SU-DHL-6 (cell line): Measurements from ENCODE around the gene PPT2.

Experiments used
- EZH2phosphoT487 ChIP-seq: fragments of 200-600 bp; sonication (generic), shearing (Covaris generic); conservative IDR thresholded peaks from 2 replicates; pipeline ENCODE4 v1.6.1; 2018; ENCODE audit warnings: mild to moderate bottlenecking, antibody characterized with exemption, low read length, moderate library complexity, mixed read lengths
- TF ChIP-seq, protein P1 (sequence below): fragments of 200-600 bp; sonication (generic); IDR thresholded peaks from one replicate; pipeline ENCODE4 v1.5.1; 2017; ENCODE audit warnings: antibody characterized with exemption, mild to moderate bottlenecking, low read length, moderate library complexity; ENCODE audit not compliant: insufficient read depth, poor library complexity, severe bottlenecking

DNA sequence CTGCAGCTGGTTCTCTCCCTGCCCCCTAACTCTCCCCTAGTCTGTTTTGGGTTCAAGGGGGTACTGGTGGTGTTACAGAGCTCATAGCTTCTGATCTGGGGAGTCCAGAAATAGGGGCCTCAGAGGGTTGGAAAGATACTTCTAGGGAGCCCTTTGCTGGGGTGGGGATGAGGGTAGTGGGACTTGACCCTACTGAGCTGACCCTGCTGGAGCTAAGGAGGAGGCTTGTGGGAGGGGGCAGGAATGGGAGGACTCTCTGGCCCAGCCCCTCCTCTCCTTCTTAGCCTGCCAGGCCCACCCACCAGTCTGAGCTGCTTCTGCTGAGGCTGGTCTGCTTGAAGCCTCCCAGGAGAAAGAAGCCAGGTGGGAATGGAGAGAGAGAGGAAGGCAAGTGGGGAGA lies 10.4 kb downstream of the PPT2 start, which contains the start of gene EGFL8:
- TF ChIP-seq, protein P1, sequence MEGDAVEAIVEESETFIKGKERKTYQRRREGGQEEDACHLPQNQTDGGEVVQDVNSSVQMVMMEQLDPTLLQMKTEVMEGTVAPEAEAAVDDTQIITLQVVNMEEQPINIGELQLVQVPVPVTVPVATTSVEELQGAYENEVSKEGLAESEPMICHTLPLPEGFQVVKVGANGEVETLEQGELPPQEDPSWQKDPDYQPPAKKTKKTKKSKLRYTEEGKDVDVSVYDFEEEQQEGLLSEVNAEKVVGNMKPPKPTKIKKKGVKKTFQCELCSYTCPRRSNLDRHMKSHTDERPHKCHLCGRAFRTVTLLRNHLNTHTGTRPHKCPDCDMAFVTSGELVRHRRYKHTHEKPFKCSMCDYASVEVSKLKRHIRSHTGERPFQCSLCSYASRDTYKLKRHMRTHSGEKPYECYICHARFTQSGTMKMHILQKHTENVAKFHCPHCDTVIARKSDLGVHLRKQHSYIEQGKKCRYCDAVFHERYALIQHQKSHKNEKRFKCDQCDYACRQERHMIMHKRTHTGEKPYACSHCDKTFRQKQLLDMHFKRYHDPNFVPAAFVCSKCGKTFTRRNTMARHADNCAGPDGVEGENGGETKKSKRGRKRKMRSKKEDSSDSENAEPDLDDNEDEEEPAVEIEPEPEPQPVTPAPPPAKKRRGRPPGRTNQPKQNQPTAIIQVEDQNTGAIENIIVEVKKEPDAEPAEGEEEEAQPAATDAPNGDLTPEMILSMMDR = no peak
- TF ChIP-seq EZH2phosphoT487 = no peak
